Thyroid gland (tissue), 4 donors: Measurements from ENCODE around the gene DIP2C. TPM values are rescaled to one million over a fixed set of nuclear protein-coding genes. Genes with fewer than 3 reads are reported as not detected.
"Not testable (repeated sequence)": the region's sequence is repeated elsewhere in the genome, so short reads cannot be mapped to it uniquely, and the experiment has no call there.

Experiments
- DNase-seq, 2 donors: peaks; one replicate each; pipeline ENCODE4 v3.0.0-alpha.2; 2019
- H3K27ac ChIP-seq, 3 donors: fragments of 200-600 bp; sonication (generic); 1 replicate in 2 of 3; 2 replicates in 1 of 3; pipeline ENCODE4 v1.5.1; 2016 to 2019; ENCODE audit warnings: mild to moderate bottlenecking in 1 of 3, moderate library complexity in 1 of 3
- H3K27me3 ChIP-seq: fragments of 200-600 bp; sonication (generic); one replicate; pipeline ENCODE4 v1.5.1; 2019
- H3K36me3 ChIP-seq, 2 donors: fragments of 200-600 bp; sonication (generic); one replicate each; pipeline ENCODE4 v1.5.1; 2016 to 2019
- H3K4me1 ChIP-seq, 2 donors: fragments of 200-600 bp; sonication (generic); one replicate each; pipeline ENCODE4 v1.5.1; 2017 to 2019
- H3K4me3 ChIP-seq, 3 donors: fragments of 200-600 bp; sonication (generic); replicated peaks in 1 of 3; 1 replicate in 2 of 3; 2 replicates in 1 of 3; pipeline ENCODE4 v1.5.1; 2016; ENCODE audit warnings: mild to moderate bottlenecking in 1 of 3
- H3K9me3 ChIP-seq: fragments of 200-600 bp; sonication (generic); one replicate; pipeline ENCODE4 v1.5.1; 2017
- CTCF ChIP-seq, 6 experiments: fragments of 200-600 bp in 3 of 6; fragments of 450-650 bp in 3 of 6; sonication (generic) in 3 of 6; IDR thresholded peaks; one replicate each; pipeline ENCODE4 v1.5.1; 2016 to 2019; ENCODE audit warnings: antibody characterized with exemption in 6 of 6, mild to moderate bottlenecking in 2 of 6, inconsistent platforms in 1 of 6, moderate library complexity in 1 of 6
- POLR2A ChIP-seq, 2 donors: fragments of 450-650 bp; IDR thresholded peaks; one replicate each; pipeline ENCODE4 v1.6.1; 2017; ENCODE audit warnings: antibody characterized with exemption in 2 of 2, mild to moderate bottlenecking in 2 of 2, moderate library complexity in 1 of 2
- WGBS, 2 donors: methylation state at CpG; one replicate each; pipeline ENCODE4 v1.1.5; 2017; 5-methylcytosine and 5-hydroxymethylcytosine counted together
- intact Hi-C: fragments of 100-400 bp; cut with DNase I; formaldehyde crosslinking; loops from one replicate; pipeline ENCODE4 v1.15.1; 2023
- total RNA-seq, 4 donors: library from RNA; depleted of rRNA; stranded (reverse); fragments of >200 nt; gene quantifications; one replicate each; pipeline ENCODE4 v1.2.3, GENCODE V29; 2016

The DIP2C gene
- total RNA-seq, 4 donors from 2014 or later = 11.4 to 14.6 (median 12.3) TPM

DNA sequence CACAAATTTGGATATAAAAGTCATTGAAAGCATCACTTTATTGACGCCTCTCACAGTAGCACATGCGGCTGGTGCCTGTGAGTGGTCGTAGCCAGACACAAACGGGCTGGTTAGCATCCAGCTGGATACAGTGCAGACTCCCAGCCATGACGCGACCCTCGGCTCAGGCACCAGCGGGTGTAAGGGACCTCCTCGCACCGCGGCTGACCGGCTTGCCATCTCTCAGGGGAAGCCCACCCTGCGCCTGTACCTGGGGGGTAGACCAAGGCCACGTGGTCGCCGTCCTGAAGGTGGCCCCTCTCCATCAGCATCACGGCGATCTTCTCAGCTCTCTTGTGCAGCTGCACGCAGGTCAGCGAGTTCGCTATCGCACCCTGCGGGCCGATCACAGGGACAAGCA is 340.4 kb downstream of the DIP2C start:
- Histone ChIP-seq H3K27ac (no peak overlapping the region), H3K4me1 (no peaks in the 10 kb centered on the region), H3K4me3 (no peak overlapping the region), H3K36me3 (peaks cover 0 to 8% of the 10 kb centered on the region in 2 donors), H3K9me3 (no peaks in the 10 kb centered on the region), H3K27me3 (no peaks in the 10 kb centered on the region)
- no peak for DNase-seq
- intact Hi-C loops = no loop called here
- no peak for TF ChIP-seq POLR2A (IDR thresholded peaks at IDR 0.05)
- no peak for TF ChIP-seq CTCF (IDR thresholded peaks at IDR 0.05)
- 93 to 95% methylated on average over 18 to 23 of the region's 24 CpGs for WGBS, 2 donors

GRCh38 chr10:348456-348855 is 341.0 kb downstream of the DIP2C start:
- H3K36me3 ChIP-seq = peaks cover 0 to 8% of the 10 kb centered on the region in 2 donors
- no peaks in the 10 kb centered on the region for H3K4me1 ChIP-seq
- no peak for DNase-seq
- no peaks in the 10 kb centered on the region for H3K9me3 ChIP-seq
- no peaks in the 10 kb centered on the region for H3K27me3 ChIP-seq
- 95 to 96% methylated on average over 16 to 17 of the region's 17 CpGs for WGBS, 2 donors
- H3K4me3 ChIP-seq = no peak overlapping the region
- intact Hi-C loops = no loop called here
- no peak overlapping the region for H3K27ac ChIP-seq
- TF ChIP-seq CTCF (IDR thresholded peaks at IDR 0.05) = no peak
- TF ChIP-seq POLR2A (IDR thresholded peaks at IDR 0.05) = no peak

DNA sequence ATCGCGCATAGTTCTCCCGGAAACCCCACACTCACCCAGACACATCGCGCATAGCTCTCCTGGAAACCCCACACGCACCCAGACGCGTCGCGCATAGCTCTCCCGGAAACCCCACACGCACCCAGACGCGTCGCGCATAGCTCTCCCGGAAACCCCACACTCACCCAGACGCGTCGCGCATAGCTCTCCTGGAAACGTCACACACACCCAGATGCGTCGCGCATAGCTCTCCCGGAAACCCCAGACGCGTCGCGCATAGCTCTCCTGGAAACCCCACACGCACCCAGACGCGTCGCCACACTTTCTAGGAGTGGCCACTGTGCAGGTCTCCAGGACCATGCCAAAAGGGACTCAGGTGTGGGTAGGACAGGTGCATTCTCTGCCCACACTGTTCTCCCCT is 341.7 kb downstream of the DIP2C start:
- H3K4me3 ChIP-seq, H3K27ac ChIP-seq, H3K9me3 ChIP-seq, H3K27me3 ChIP-seq, DNase-seq, H3K4me1 ChIP-seq, intact Hi-C loops, H3K36me3 ChIP-seq: not testable (repeated sequence)
- WGBS, 2 donors = 94 to 96% methylated on average over 33 of the region's 34 CpGs

DNA sequence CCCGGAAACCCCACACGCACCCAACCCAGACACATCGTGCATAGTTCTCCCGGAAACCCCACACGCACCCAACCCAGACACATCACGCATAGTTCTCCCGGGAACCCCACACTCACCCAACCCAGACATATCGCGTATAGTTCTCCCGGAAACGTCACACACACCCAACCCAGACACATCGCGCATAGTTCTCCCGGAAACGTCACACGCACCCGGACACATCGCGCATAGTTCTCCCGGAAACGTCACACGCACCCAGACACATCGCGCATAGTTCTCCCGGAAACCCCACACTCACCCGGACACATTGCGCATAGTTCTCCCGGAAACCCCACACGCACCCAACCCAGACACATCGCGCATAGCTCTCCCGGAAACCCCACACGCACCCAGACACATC is 342.3 kb downstream of the DIP2C start:
- H3K4me1 ChIP-seq, H3K27ac ChIP-seq, H3K4me3 ChIP-seq, H3K36me3 ChIP-seq, H3K9me3 ChIP-seq, H3K27me3 ChIP-seq, intact Hi-C loops, DNase-seq: not testable (repeated sequence)
- WGBS, 2 donors = 89 to 92% methylated on average over 24 to 31 of the region's 33 CpGs

DNA sequence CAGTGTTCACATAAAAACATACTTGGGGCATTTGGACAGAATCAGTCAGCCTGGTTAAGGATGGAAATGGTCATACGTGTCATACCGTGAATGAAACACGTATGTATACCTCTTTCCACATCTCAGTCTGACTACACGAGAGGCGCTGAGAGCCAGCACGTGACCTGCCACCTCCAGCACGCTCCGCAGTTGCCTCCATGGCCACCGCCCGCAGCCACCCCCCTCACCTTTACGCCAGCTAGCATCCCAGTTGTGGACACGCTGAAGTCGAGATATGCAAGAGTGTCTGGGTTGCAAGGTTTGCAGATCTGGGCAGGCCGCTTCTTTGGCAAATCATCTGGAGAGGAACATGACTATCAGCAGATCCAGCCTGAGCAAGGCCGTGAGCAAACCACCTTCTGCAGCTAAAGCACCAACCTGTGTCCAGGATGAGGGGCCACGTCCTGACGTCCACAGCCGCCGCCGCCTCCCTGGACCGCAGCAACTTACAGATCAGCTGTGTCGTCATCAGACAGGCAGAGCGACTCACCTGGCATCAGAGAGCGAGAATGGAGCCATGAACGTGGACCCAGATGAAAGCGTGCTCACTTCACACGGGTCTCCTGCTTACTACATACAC is 344.8 kb downstream of the DIP2C start:
- no peak for DNase-seq
- Histone ChIP-seq H3K36me3 (peaks cover 0 to 8% of the 10 kb centered on the region in 2 donors), H3K27ac (no peak overlapping the region), H3K4me3 (no peak overlapping the region), H3K4me1 (no peaks in the 10 kb centered on the region), H3K27me3 (no peaks in the 10 kb centered on the region), H3K9me3 (no peaks in the 10 kb centered on the region)
- 95 to 97% methylated on average over 27 of the region's 27 CpGs for WGBS, 2 donors
- intact Hi-C loops = no loop called here
- TF ChIP-seq POLR2A (IDR thresholded peaks at IDR 0.05) (no peak), CTCF (IDR thresholded peaks at IDR 0.05) (no peak)

- Histone ChIP-seq H3K27ac (no peak overlapping the region), H3K4me3 (no peak overlapping the region), H3K4me1 (peaks cover 6 to 9% of the 10 kb centered on the region in 2 donors), H3K36me3 (peaks cover 0 to 8% of the 10 kb centered on the region in 2 donors), H3K27me3 (no peaks in the 10 kb centered on the region), H3K9me3 (no peaks in the 10 kb centered on the region)
- intact Hi-C loops = no loop called here
- 92 to 94% methylated on average over 16 of the region's 16 CpGs for WGBS, 2 donors
- TF ChIP-seq CTCF (IDR thresholded peaks at IDR 0.05) (no peak), POLR2A (IDR thresholded peaks at IDR 0.05) (no peak)
- DNase-seq = no peak
These were observed 345.9 kb downstream of the DIP2C start for GRCh38 chr10:343231-344220.
